Measurements from ENCODE around the gene XRN1.

- TF ChIP-seq POLR2A (IDR thresholded peaks at IDR 0.05) = no peak
- TF ChIP-seq, protein P1, sequence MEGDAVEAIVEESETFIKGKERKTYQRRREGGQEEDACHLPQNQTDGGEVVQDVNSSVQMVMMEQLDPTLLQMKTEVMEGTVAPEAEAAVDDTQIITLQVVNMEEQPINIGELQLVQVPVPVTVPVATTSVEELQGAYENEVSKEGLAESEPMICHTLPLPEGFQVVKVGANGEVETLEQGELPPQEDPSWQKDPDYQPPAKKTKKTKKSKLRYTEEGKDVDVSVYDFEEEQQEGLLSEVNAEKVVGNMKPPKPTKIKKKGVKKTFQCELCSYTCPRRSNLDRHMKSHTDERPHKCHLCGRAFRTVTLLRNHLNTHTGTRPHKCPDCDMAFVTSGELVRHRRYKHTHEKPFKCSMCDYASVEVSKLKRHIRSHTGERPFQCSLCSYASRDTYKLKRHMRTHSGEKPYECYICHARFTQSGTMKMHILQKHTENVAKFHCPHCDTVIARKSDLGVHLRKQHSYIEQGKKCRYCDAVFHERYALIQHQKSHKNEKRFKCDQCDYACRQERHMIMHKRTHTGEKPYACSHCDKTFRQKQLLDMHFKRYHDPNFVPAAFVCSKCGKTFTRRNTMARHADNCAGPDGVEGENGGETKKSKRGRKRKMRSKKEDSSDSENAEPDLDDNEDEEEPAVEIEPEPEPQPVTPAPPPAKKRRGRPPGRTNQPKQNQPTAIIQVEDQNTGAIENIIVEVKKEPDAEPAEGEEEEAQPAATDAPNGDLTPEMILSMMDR (IDR thresholded peaks at IDR 0.05) = no peak
These were observed 23.0 kb upstream of the XRN1 start for GRCh38 chr3:142470826-142471225.
